HG03432 (cell line): ENCODE results near the gene B3GNT5.

Source experiments
- ATAC-seq: cut with Tn5 transposase; IDR thresholded peaks from one replicate; pipeline ENCODE4 v1.9.1; 2021; ENCODE audit warnings: mild to moderate bottlenecking, moderate library complexity; ENCODE audit not compliant: unreplicated experiment

The B3GNT5 gene

GRCh38 chr3:183288117-183288516, 35.1 kb downstream of the B3GNT5 start:
- no peak for ATAC-seq

- ATAC-seq = no peak
Observed at GRCh38 chr3:183290216-183290615, 37.2 kb downstream of the B3GNT5 start.

GRCh38 chr3:183291497-183292031, 38.5 kb downstream of the B3GNT5 start:
- ATAC-seq = no peak

GRCh38 chr3:183293966-183294365, 40.9 kb downstream of the B3GNT5 start:
- ATAC-seq = no peak

GRCh38 chr3:183295211-183295610, 42.2 kb downstream of the B3GNT5 start:
- no peak for ATAC-seq

- ATAC-seq = no peak
Observed at GRCh38 chr3:183296944-183297343, 43.9 kb downstream of the B3GNT5 start.

GRCh38 chr3:183298701-183299153, 45.7 kb downstream of the B3GNT5 start:
- no peak for ATAC-seq

- ATAC-seq = no peak
Observed at GRCh38 chr3:183299976-183300375, 46.9 kb downstream of the B3GNT5 start.

- ATAC-seq = no peak
Observed at GRCh38 chr3:183300996-183301562, 48.0 kb downstream of the B3GNT5 start.

GRCh38 chr3:183301937-183302580, 49.0 kb downstream of the B3GNT5 start:
- no peak for ATAC-seq

GRCh38 chr3:183303690-183304089, 50.6 kb downstream of the B3GNT5 start:
- no peak for ATAC-seq

- ATAC-seq = peak; percentile 92
Observed at GRCh38 chr3:183306798-183307671, 54.0 kb downstream of the B3GNT5 start.

GRCh38 chr3:183307749-183308148, 54.7 kb downstream of the B3GNT5 start:
- ATAC-seq = no peak

- no peak for ATAC-seq
Observed at GRCh38 chr3:183308751-183309150, 55.7 kb downstream of the B3GNT5 start.

- ATAC-seq = no peak
Observed at GRCh38 chr3:183309276-183309675, 56.2 kb downstream of the B3GNT5 start.

- no peak for ATAC-seq
Observed at GRCh38 chr3:183310936-183311335, 57.9 kb downstream of the B3GNT5 start.

GRCh38 chr3:183312433-183312832, 59.4 kb downstream of the B3GNT5 start:
- no peak for ATAC-seq

GRCh38 chr3:183313351-183313750, 60.3 kb downstream of the B3GNT5 start:
- no peak for ATAC-seq

- ATAC-seq = no peak
Observed at GRCh38 chr3:183313764-183314163, 60.7 kb downstream of the B3GNT5 start.

GRCh38 chr3:183315739-183316138, 62.7 kb downstream of the B3GNT5 start:
- no peak for ATAC-seq

- ATAC-seq = no peak
Observed at GRCh38 chr3:183317271-183317670, 64.2 kb downstream of the B3GNT5 start.
